K562 (cell line): ENCODE measurements around the gene ATP8B4. TPM values are rescaled to one million over a fixed set of nuclear protein-coding genes. Genes with fewer than 3 reads are reported as not detected.

Source experiments
- ATAC-seq: fragments of 200-7000 bp; cut with Tn5 transposase; 3 replicates; pipeline ENCODE4 v1.9.1; 2020; ENCODE audit warnings: moderate library complexity
- BruUV-seq: library from RNA; stranded (reverse); fragments of 400-500 nt; replicated peaks from 2 replicates; lab custom pipeline; 2021; lab: Mats Ljungman, UMichigan
- CTCF ChIA-PET: fragments of 300-600 bp; formaldehyde crosslinking; extraction: SDS; loops from one replicate; lab custom pipeline; 2021; ENCODE audit warnings: low intra/inter-chr PET ratio; lab: Yijun Ruan, JAX
- POLR2A ChIA-PET: fragments of 300-600, 350-650 bp; sonication (Branson Sonifier 250); formaldehyde crosslinking; extraction: SDS; loops from one replicate; lab custom pipeline; 2021; ENCODE audit warnings: antibody characterized with exemption, inconsistent platforms; lab: Yijun Ruan, JAX
- DNase-seq, 4 experiments: peaks; one replicate each; pipeline versions ENCODE4 v3.0.0 to v3.0.0-alpha.2; 2011 to 2018; ENCODE audit warnings: low spot score in 3 of 4, mixed read lengths in 3 of 4; ENCODE audit errors: extremely low read depth in 1 of 4
- FAIRE-seq: peaks from 2 replicates; lab custom pipeline; 2011; peaks lifted over from hg19 to GRCh38; lab: Jason Lieb, UNC
- H2AFZ ChIP-seq: 2 replicates; pipeline ENCODE4 v1.6.0; 2011; ENCODE audit warnings: low read depth, low read length, control low read depth, inconsistent platforms
- H3K27ac ChIP-seq: fragments of 200-600 bp; 3 replicates; pipeline ENCODE4 v1.8.0; 2011; ENCODE audit warnings: low read depth, mild to moderate bottlenecking, control low read depth, inconsistent platforms, low read length, moderate library complexity, mixed read lengths; ENCODE audit errors: extremely low read depth
- H3K27me3 ChIP-seq, 2 experiments: fragments of 300-600 bp in 1 of 2; 2 replicates in 1 of 2; 3 replicates in 1 of 2; pipeline versions ENCODE4 v1.6.0 to v1.8.0; 2011; ENCODE audit warnings: inconsistent platforms in 2 of 2, low read length in 2 of 2, mild to moderate bottlenecking in 1 of 2, mixed read lengths in 1 of 2, moderate library complexity in 1 of 2; ENCODE audit not compliant: control insufficient read depth in 2 of 2, insufficient read depth in 2 of 2
- H3K36me3 ChIP-seq: fragments of 300-600 bp; 3 replicates; pipeline ENCODE4 v1.8.0; 2011; ENCODE audit warnings: mild to moderate bottlenecking, low read length, inconsistent platforms; ENCODE audit not compliant: control insufficient read depth, insufficient read depth
- H3K4me1 ChIP-seq, 2 experiments: fragments of 200-600 bp in 1 of 2; replicated peaks in 1 of 2; 2 replicates in 1 of 2; 3 replicates in 1 of 2; pipeline versions ENCODE4 v1.5.1 to v1.8.0; 2011; ENCODE audit warnings: inconsistent platforms in 2 of 2, low read length in 2 of 2, mild to moderate bottlenecking in 1 of 2, mixed read lengths in 1 of 2, moderate library complexity in 1 of 2; ENCODE audit not compliant: control insufficient read depth in 2 of 2, insufficient read depth in 2 of 2
- H3K4me2 ChIP-seq: 2 replicates; pipeline ENCODE4 v1.6.1; 2011; ENCODE audit warnings: low read length, control low read depth, inconsistent platforms, mixed read lengths; ENCODE audit not compliant: insufficient read depth
- H3K4me3 ChIP-seq: fragments of 200-600 bp; sonication (generic), shearing (Covaris generic); 2 replicates; pipeline ENCODE4 v1.5.1; 2016; ENCODE audit warnings: control low read depth, inconsistent platforms
- H3K79me2 ChIP-seq: fragments of 200-600 bp; 3 replicates; pipeline ENCODE4 v1.8.0; 2011; ENCODE audit warnings: low read length, inconsistent platforms; ENCODE audit not compliant: control insufficient read depth, insufficient read depth
- H3K9ac ChIP-seq, 2 experiments: 2 replicates each; pipeline versions ENCODE4 v1.6.0 to v1.6.1; 2011; ENCODE audit warnings: low read depth in 2 of 2, low read length in 2 of 2, control low read depth in 1 of 2, inconsistent platforms in 1 of 2, mild to moderate bottlenecking in 1 of 2, mixed read lengths in 1 of 2; ENCODE audit not compliant: insufficient read depth in 1 of 2
- H3K9me1 ChIP-seq: one replicate; pipeline ENCODE4 v1.6.0; 2011; ENCODE audit warnings: inconsistent platforms, mild to moderate bottlenecking, low read length, moderate library complexity; ENCODE audit not compliant: control insufficient read depth, insufficient read depth
- H3K9me3 ChIP-seq: replicated peaks from 2 replicates; pipeline ENCODE4 v1.5.1; 2011; ENCODE audit warnings: low read depth, low read length, inconsistent platforms; ENCODE audit not compliant: control insufficient read depth, insufficient read depth
- H4K20me1 ChIP-seq: replicated peaks from 2 replicates; pipeline ENCODE4 v1.6.1; 2011; ENCODE audit warnings: low read length, inconsistent platforms, mixed read lengths; ENCODE audit not compliant: control insufficient read depth, insufficient read depth
- GATA2 ChIP-seq: sonication (generic); formaldehyde crosslinking; IDR thresholded peaks from 2 replicates; pipeline ENCODE4 v1.4.0; 2020; ENCODE audit warnings: mild to moderate bottlenecking, missing genetic modification reagents
- HSF4 ChIP-seq: fragments of 250-450 bp; sonication (Bioruptor Pico); IDR thresholded peaks from 2 replicates; pipeline ENCODE4 v2.1.2; 2022; ENCODE audit warnings: mild to moderate bottlenecking, moderate library complexity, borderline replicate concordance
- MYC ChIP-seq, 2 experiments: fragments of 250-450 bp in 1 of 2; sonication (Bioruptor Pico) in 1 of 2; IDR thresholded peaks; 2 replicates each; pipeline versions ENCODE4 v1.5.1 to v1.6.1; 2012 to 2021; ENCODE audit warnings: low read depth in 2 of 2, borderline replicate concordance in 1 of 2, improper control_type of control experiment in 1 of 2, low read length in 1 of 2, mild to moderate bottlenecking in 1 of 2, moderate library complexity in 1 of 2
- PHTF2 ChIP-seq: fragments of 250-450 bp; sonication (Bioruptor Pico); IDR thresholded peaks from 2 replicates; pipeline ENCODE4 v1.5.0; 2021; ENCODE audit warnings: mild to moderate bottlenecking
- PTTG1 ChIP-seq: fragments of 450-650 bp; IDR thresholded peaks from 2 replicates; pipeline ENCODE4 v1.6.1; 2016; ENCODE audit warnings: low read depth, mild to moderate bottlenecking, missing genetic modification characterization, missing compliant biosample characterization
- RBBP5 ChIP-seq: fragments of 200-600 bp; sonication (generic); IDR thresholded peaks from 2 replicates; pipeline ENCODE4 v1.6.1; 2012; ENCODE audit warnings: borderline replicate concordance, mild to moderate bottlenecking, low read length, control low read depth, inconsistent platforms; ENCODE audit not compliant: insufficient read depth, poor library complexity, severe bottlenecking
- SIRT6 ChIP-seq: IDR thresholded peaks from one replicate; pipeline ENCODE4 v1.6.1; 2012; ENCODE audit warnings: low read depth, mild to moderate bottlenecking, control low read depth, inconsistent platforms, low read length, moderate library complexity
- STAG1 ChIP-seq: sonication (generic); formaldehyde crosslinking; IDR thresholded peaks from 2 replicates; pipeline ENCODE4 v1.5.0; 2020; ENCODE audit warnings: missing genetic modification reagents, borderline replicate concordance
- ZNF140 ChIP-seq: fragments of 250-450 bp; sonication (Bioruptor Pico); IDR thresholded peaks from 2 replicates; pipeline ENCODE4 v1.8.0; 2021; ENCODE audit warnings: moderate library complexity, mild to moderate bottlenecking, inconsistent platforms
- ZNF3 ChIP-seq: fragments of 250-450 bp; sonication (Bioruptor Pico); IDR thresholded peaks from 2 replicates; pipeline ENCODE4 v1.5.0; 2021; ENCODE audit warnings: mild to moderate bottlenecking, moderate library complexity
- ZSCAN32 ChIP-seq: fragments of 450-650 bp; formaldehyde crosslinking; IDR thresholded peaks from 2 replicates; pipeline ENCODE4 v1.4.0; 2020; ENCODE audit warnings: mild to moderate bottlenecking, moderate library complexity
- WGBS: fragments of 100-300 bp; shearing (Covaris generic); methylation state at CpG from one replicate; pipeline ENCODE4 v1.1.6; 2016; ENCODE audit warnings: low coverage, mixed read lengths; ENCODE audit not compliant: insufficient coverage; ENCODE audit errors: missing lambda C conversion rate; 5-methylcytosine and 5-hydroxymethylcytosine counted together
- in situ Hi-C: fragments of 300-500 bp; cut with MboI; formaldehyde crosslinking; loops from 4 replicates; pipeline ENCODE4 v1.15.0; 2018; ENCODE audit warnings: inconsistent platforms, mixed read lengths
- intact Hi-C: fragments of 100-400 bp; cut with micrococcal nuclease; formaldehyde crosslinking; loops from 2 replicates; pipeline ENCODE4 v1.14.2; 2022
- polyA plus RNA-seq, 8 experiments: library from polyadenylated mRNA; depleted of rRNA in 4 of 8; stranded (reverse) in 5 of 8; unstranded in 3 of 8; fragments of >200 nt; fragmentation: Nextera tagmentation in 2 of 8; fragmentation: Illumina TruSeq in 1 of 8; extraction: Ambion mirVana in 2 of 8; extraction: Trizol in 1 of 8; gene quantifications; 2 replicates each; pipeline versions ENCODE4 v1.2.1 to v1.2.3, GENCODE V29; 2011 to 2014; ENCODE audit warnings: inconsistent platforms in 1 of 8, missing spikeins in 1 of 8
- total RNA-seq, 7 experiments: library from RNA; depleted of rRNA in 6 of 7; stranded (reverse); fragments of >200 nt in 6 of 7; fragmentation: Illumina TruSeq in 2 of 7; extraction: Trizol in 2 of 7; gene quantifications; 2 replicates each; pipeline versions ENCODE4 v1.2.1 to v1.2.3, GENCODE V29; 2011 to 2021; ENCODE audit warnings: low replicate concordance in 1 of 7
- TF ChIP-seq, protein P1 (sequence below): fragments of 450-650 bp; IDR thresholded peaks from 2 replicates; pipeline ENCODE4 v1.6.1; 2016; ENCODE audit warnings: low read depth

ATP8B4 gene
- total and polyA plus RNA-seq, 9 of the 15 experiments (the other 6 are each of a cell fraction or from before 2014, with no cell fraction given) = 0.14 to 2.5 (median 0.44) TPM

DNA sequence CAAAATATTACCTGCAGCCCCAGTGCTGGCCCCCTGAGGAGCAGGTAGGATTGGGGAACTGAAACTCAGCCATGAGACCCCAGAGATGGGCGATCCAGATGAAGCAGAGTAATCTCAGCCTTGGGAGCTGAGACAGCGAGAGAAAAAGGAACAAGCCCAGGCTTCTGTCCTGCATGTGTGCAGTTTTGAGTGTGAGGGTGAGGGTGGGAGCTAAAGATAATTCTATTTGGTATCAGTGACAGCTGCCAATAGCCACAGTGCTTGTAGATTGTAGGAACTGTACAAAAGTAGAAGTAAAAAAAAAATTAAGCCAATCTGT, 5.9 kb downstream of the ATP8B4 start:
- no peak overlapping the region for H3K27ac ChIP-seq
- no peak overlapping the region for H2AFZ ChIP-seq
- no peaks in the 10 kb centered on the region for H3K9me1 ChIP-seq
- ATAC-seq (no peak), DNase-seq (no peak), FAIRE-seq (no peak)
- no TSS peak for BruUV-seq
- H3K4me1 ChIP-seq = peaks cover 0 to 14% of the 10 kb centered on the region in 2 experiments; a peak in 3 of 5 replicates
- 36% methylated on average over 2 of the region's 2 CpGs for WGBS
- H3K36me3 ChIP-seq = no peaks in the 10 kb centered on the region
- POLR2A ChIA-PET = interaction anchor here (0.6 kb wide), 1 partner anchor 108 kb away, joined by 3 read pairs; no protein-coding TSS in a partner anchor
- no peak overlapping the region for H3K4me3 ChIP-seq
- H3K9me3 ChIP-seq = no peaks in the 10 kb centered on the region
- intact Hi-C loops = no loop called here
- CTCF ChIA-PET = no interaction called here
- H3K79me2 ChIP-seq = no peaks in the 10 kb centered on the region
- in situ Hi-C loops = no loop called here
- H3K27me3 ChIP-seq = no peaks in the 10 kb centered on the region
- no peak overlapping the region for H3K9ac ChIP-seq
- no peaks in the 10 kb centered on the region for H4K20me1 ChIP-seq
- no peak overlapping the region for H3K4me2 ChIP-seq
- TF ChIP-seq SIRT6 (no peak), PTTG1 (tag) (no peak), MYC (IDR thresholded peaks at IDR 0.05; ENCODE audit: low read depth, low read length) (no peak), MYC (CRISPR knock-in tag; IDR thresholded peaks at IDR 0.05; ENCODE audit: borderline replicate concordance, low read depth) (no peak), ZSCAN32 (no peak), PHTF2 (no peak), STAG1 (CRISPR knock-in tag) (no peak), HSF4 (CRISPR knock-in tag) (no peak), RBBP5 (no peak), GATA2 (no peak), ZNF140 (CRISPR knock-in tag) (no peak), ZNF3 (no peak)
- TF ChIP-seq, protein P1, sequence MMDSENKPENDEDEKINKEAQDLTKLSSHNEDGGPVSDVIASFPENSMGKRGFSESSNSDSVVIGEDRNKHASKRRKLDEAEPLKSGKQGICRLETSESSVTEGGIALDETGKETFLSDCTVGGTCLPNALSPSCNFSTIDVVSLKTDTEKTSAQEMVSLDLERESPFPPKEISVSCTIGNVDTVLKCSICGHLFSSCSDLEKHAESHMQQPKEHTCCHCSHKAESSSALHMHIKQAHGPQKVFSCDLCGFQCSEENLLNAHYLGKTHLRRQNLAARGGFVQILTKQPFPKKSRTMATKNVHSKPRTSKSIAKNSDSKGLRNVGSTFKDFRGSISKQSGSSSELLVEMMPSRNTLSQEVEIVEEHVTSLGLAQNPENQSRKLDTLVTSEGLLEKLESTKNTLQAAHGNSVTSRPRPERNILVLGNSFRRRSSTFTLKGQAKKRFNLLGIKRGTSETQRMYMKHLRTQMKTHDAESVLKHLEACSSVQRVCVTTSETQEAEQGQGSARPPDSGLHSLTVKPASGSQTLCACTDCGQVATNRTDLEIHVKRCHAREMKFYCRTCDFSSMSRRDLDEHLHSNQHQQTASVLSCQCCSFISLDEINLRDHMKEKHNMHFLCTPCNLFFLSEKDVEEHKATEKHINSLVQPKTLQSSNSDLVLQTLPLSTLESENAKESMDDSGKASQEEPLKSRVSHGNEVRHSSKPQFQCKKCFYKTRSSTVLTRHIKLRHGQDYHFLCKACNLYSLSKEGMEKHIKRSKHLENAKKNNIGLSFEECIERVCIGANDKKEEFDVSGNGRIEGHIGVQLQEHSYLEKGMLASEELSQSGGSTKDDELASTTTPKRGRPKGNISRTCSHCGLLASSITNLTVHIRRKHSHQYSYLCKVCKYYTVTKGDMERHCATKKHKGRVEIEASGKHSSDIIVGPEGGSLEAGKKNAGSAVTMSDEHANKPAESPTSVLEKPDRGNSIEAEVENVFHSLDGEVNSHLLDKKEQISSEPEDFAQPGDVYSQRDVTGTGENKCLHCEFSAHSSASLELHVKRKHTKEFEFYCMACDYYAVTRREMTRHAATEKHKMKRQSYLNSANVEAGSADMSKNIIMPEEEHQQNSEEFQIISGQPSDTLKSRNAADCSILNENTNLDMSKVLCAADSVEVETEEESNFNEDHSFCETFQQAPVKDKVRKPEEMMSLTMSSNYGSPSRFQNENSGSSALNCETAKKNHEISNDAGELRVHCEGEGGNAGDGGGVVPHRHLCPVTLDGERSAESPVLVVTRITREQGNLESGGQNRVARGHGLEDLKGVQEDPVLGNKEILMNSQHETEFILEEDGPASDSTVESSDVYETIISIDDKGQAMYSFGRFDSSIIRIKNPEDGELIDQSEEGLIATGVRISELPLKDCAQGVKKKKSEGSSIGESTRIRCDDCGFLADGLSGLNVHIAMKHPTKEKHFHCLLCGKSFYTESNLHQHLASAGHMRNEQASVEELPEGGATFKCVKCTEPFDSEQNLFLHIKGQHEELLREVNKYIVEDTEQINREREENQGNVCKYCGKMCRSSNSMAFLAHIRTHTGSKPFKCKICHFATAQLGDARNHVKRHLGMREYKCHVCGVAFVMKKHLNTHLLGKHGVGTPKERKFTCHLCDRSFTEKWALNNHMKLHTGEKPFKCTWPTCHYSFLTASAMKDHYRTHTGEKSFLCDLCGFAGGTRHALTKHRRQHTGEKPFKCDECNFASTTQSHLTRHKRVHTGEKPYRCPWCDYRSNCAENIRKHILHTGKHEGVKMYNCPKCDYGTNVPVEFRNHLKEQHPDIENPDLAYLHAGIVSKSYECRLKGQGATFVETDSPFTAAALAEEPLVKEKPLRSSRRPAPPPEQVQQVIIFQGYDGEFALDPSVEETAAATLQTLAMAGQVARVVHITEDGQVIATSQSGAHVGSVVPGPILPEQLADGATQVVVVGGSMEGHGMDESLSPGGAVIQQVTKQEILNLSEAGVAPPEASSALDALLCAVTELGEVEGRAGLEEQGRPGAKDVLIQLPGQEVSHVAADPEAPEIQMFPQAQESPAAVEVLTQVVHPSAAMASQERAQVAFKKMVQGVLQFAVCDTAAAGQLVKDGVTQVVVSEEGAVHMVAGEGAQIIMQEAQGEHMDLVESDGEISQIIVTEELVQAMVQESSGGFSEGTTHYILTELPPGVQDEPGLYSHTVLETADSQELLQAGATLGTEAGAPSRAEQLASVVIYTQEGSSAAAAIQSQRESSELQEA = no peak
